Activated CD4-positive, alpha-beta T cell treated with anti-CD3 and anti-CD28 coated beads, Interleukin-2, Interleukin-4, amounts not matched to agents 100 ng/mL and 50 ng/mL, durations not matched to agents 16 hours and 8 hours (primary cell): ENCODE data around the gene C6orf58.
A peak's percentile ranks its signal among the peaks of the same experiment; 100 is the strongest.
"Not testable (repeated sequence)": the region's sequence is repeated elsewhere in the genome, so short reads cannot be mapped to it uniquely, and the experiment has no call there.

ENCODE experiments used
- DNase-seq: peaks from one replicate; pipeline ENCODE4 v3.0.0-alpha.2; 2020; ENCODE audit warnings: low spot score

The C6orf58 gene

GRCh38 chr6:127590344-127590743 lies 13.4 kb downstream of the C6orf58 start:
- no peak for DNase-seq

- no peak for DNase-seq
These were observed 16.0 kb downstream of the C6orf58 start for GRCh38 chr6:127592964-127593363.

DNA sequence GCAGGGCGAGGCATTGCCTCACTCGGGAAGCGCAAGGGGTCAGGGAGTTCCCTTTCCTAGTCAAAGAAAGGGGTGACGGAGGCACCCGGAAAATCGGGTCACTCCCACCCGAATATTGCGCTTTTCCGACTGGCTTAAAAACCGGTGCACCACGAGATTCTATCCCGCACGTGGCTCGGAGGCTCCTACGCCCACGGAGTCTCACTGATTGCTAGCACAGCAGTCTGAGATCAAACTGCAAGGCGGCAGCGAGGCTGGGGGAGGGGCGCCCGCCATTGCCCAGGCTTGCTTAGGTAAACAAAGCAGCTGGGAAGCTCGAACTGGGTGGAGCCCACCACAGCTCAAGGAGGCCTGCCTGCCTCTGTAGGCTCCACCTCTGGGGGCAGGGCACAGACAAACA lies 16.5 kb downstream of the C6orf58 start:
- DNase-seq = not testable (repeated sequence)

DNA sequence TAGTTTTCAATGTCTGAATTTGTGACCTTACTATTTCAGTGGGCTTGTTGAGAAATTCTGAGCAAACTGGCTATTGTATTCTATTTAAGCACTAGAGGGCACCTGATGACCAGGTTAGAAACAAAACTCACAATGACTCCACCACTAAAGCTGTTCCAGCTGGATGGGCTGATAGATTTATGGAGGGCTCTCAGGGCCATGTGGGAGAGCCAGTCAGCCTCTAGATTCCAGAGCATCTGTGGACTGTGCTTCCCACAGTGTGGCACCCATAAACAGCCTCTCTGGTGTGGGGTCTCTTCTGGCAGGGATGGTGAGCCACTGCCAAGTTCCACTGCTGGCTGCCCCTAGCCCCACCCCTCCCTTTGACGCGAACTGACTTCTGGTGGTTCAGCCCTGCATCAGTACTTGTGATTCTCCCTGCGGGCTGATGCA lies 29.2 kb downstream of the C6orf58 start:
- peak; percentile 15 for DNase-seq

DNA sequence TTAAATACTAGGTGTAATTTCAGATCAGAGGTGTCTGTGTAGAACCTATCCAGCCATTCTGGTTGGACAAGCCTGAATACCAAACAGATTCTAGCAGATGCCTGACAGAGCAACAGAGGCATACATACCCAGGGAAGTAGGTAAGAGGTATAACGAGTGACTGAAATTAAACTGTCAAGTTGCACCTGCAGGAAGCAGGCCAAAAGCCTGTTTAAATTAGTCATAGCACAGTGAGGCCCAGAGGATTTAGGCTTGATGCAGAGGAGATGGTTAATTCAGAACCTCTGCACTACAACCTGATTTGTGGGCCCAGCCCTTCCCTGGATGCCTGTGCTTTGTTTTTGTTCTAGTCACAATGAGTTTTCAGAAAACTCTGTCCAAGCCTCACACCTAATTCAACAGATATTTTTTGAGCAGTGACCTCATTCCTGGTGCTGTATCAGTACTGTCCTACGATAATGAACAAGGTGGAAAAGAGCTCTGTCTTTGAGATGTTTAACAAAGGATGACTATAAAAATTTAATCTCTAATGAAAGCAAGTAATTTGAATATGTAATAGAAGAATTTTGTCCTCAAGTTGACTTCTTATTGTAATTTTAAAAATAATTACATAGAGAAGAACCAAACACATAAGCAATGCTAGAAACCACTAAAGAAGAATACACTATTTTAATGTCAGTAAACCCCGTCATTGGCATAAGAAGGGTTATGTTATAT lies 31.7 kb downstream of the C6orf58 start:
- DNase-seq = no peak

GRCh38 chr6:127618729-127619128 lies 41.8 kb downstream of the C6orf58 start:
- DNase-seq = no peak

DNA sequence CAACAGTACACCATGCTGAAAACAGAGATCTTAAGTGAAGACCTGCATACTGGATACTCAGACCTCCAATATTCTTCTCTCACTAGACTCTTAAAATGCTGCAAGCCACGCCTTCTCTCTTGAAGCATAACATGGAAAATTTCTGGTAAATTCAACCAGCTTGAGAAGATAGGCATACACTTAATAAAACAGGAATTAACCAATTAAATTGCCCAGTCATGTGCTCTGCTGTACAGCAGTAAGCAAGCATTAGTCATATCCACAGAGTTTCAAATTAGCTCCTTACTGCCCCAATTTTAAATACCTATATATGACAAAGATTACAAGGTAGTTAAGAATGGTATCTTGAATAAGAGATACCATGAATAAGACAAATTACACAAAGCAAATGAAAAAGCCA lies 53.8 kb downstream of the C6orf58 start:
- DNase-seq = no peak

GRCh38 chr6:127634178-127634577 lies 57.2 kb downstream of the C6orf58 start:
- no peak for DNase-seq

DNA sequence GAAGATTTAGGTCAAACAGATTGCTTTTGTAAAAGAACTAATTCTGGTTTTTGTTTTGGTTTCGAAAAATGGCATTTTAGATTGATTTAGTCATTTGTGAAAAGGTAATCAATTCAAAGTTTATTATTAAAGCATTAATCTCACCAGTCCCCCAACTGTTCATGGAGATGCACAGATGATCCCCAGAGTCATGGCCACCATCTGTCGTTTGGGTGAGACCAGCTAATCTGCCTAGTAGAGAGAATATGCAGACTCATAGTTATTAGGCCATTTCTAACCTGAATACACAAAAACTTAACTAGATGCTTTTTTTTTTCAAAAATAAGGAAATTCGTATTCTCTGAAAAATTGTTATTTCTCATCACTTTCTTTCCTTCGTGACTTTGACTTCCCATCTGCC lies 58.1 kb downstream of the C6orf58 start:
- no peak for DNase-seq

GRCh38 chr6:127637830-127638409 lies 60.9 kb downstream of the C6orf58 start:
- DNase-seq = no peak
